ENCODE results near the gene DHRS7.

DNA sequence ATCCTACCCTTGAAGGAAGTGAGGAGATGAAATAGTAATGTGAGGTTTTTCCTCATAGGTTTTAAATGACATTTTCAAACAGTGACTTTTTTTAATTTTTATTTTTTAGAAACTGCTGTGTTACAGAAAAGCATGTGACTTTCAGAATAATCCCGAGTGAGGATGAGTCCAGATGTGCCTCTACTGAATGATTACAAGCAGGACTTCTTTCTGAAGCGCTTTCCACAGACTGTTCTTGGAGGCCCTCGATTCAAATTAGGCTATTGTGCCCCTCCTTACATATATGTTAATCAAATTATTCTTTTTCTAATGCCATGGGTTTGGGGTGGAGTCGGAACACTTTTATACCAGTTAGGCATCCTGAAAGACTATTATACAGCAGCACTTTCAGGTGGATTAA is 57.7 kb downstream of the DHRS7 start:
- TF ChIP-seq DPF2 (IDR thresholded peaks at IDR 0.05) (no peak), ETV6 (conservative IDR thresholded peaks at IDR 0.05 in 1 of 2, IDR thresholded peaks at IDR 0.05 in 1 of 2; ENCODE audit: borderline replicate concordance in 1 of 2, low read depth in 1 of 2) (no peak), NRF1 (conservative IDR thresholded peaks at IDR 0.05; ENCODE audit: low read depth, low read length) (no peak), EP300 (IDR thresholded peaks at IDR 0.05; ENCODE audit: borderline replicate concordance in 1 of 2, control insufficient read depth in 1 of 2, low read depth in 2 of 2, low read length in 2 of 2) (no peak), HCFC1 (IDR thresholded peaks at IDR 0.05; ENCODE audit: low read length) (no peak), POLR2AphosphoS5 (IDR thresholded peaks at IDR 0.05; ENCODE audit: low read length) (no peak)
- TF ChIP-seq, protein P1, sequence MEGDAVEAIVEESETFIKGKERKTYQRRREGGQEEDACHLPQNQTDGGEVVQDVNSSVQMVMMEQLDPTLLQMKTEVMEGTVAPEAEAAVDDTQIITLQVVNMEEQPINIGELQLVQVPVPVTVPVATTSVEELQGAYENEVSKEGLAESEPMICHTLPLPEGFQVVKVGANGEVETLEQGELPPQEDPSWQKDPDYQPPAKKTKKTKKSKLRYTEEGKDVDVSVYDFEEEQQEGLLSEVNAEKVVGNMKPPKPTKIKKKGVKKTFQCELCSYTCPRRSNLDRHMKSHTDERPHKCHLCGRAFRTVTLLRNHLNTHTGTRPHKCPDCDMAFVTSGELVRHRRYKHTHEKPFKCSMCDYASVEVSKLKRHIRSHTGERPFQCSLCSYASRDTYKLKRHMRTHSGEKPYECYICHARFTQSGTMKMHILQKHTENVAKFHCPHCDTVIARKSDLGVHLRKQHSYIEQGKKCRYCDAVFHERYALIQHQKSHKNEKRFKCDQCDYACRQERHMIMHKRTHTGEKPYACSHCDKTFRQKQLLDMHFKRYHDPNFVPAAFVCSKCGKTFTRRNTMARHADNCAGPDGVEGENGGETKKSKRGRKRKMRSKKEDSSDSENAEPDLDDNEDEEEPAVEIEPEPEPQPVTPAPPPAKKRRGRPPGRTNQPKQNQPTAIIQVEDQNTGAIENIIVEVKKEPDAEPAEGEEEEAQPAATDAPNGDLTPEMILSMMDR (IDR thresholded peaks at IDR 0.05 in 2 of 3, conservative IDR thresholded peaks at IDR 0.05 in 1 of 3; ENCODE audit: control insufficient read depth in 2 of 3, extremely low read depth in 1 of 3, insufficient read depth in 1 of 3, low read depth in 3 of 3, low read length in 3 of 3), result no peak
- TF ChIP-seq, protein P2, sequence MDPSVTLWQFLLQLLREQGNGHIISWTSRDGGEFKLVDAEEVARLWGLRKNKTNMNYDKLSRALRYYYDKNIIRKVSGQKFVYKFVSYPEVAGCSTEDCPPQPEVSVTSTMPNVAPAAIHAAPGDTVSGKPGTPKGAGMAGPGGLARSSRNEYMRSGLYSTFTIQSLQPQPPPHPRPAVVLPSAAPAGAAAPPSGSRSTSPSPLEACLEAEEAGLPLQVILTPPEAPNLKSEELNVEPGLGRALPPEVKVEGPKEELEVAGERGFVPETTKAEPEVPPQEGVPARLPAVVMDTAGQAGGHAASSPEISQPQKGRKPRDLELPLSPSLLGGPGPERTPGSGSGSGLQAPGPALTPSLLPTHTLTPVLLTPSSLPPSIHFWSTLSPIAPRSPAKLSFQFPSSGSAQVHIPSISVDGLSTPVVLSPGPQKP (IDR thresholded peaks at IDR 0.05; ENCODE audit: low read depth, low read length), result no peak

All from GM12878 (cell line).